CD8-positive, alpha-beta memory T cell (primary cell): Measurements from ENCODE around the gene RIF1. TPM values are rescaled to one million over a fixed set of nuclear protein-coding genes. Genes with fewer than 3 reads are reported as not detected.

Experiments
- CTCF ChIA-PET: fragments of 350-600 bp; sonication (Branson Sonifier 250); formaldehyde crosslinking; loops from one replicate; lab custom pipeline; 2021; ENCODE audit warnings: antibody characterized with exemption; lab: Charles Lee
- POLR2A ChIA-PET: fragments of 350-600 bp; sonication (Branson Sonifier 250); formaldehyde crosslinking; loops from one replicate; lab custom pipeline; 2021; ENCODE audit warnings: antibody characterized with exemption; lab: Charles Lee
- DNase-seq, 5 donors: peaks; one replicate each; pipeline versions ENCODE4 v3.0.0 to v3.0.0-alpha.2; 2020 to 2022; ENCODE audit warnings: mixed read lengths in 1 of 5
- H3K27ac ChIP-seq: one replicate; pipeline ENCODE4 v1.7.0; 2013; ENCODE audit warnings: low read depth, mild to moderate bottlenecking, low read length, moderate library complexity
- H3K27me3 ChIP-seq: 2 replicates; pipeline ENCODE4 v1.7.0; 2013; ENCODE audit warnings: low read length, mild to moderate bottlenecking; ENCODE audit not compliant: insufficient read depth, poor library complexity, severe bottlenecking
- H3K36me3 ChIP-seq: 2 replicates; pipeline ENCODE4 v1.7.0; 2013; ENCODE audit warnings: mild to moderate bottlenecking, low read length, moderate library complexity; ENCODE audit not compliant: insufficient read depth
- H3K4me1 ChIP-seq: 2 replicates; pipeline ENCODE4 v1.7.0; 2013; ENCODE audit warnings: mild to moderate bottlenecking, low read length, moderate library complexity; ENCODE audit not compliant: insufficient read depth
- H3K4me3 ChIP-seq: 2 replicates; pipeline ENCODE4 v1.7.0; 2013; ENCODE audit warnings: mild to moderate bottlenecking, low read length
- H3K9me3 ChIP-seq: 2 replicates; pipeline ENCODE4 v1.7.0; 2013; ENCODE audit warnings: mild to moderate bottlenecking, low read length
- H3K27ac Mint-ChIP-seq, 8 donors: one replicate each; pipeline ENCODE4 v1.8.0; 2020 to 2021; ENCODE audit warnings: mixed read lengths in 8 of 8, mild to moderate bottlenecking in 6 of 8, inconsistent platforms in 3 of 8, moderate library complexity in 3 of 8
- H3K27me3 Mint-ChIP-seq, 2 donors: one replicate each; pipeline ENCODE4 v1.8.0; 2020 to 2021; ENCODE audit warnings: mixed read lengths in 2 of 2, mild to moderate bottlenecking in 1 of 2, moderate library complexity in 1 of 2
- H3K36me3 Mint-ChIP-seq, 3 donors: one replicate each; pipeline ENCODE4 v1.8.0; 2020 to 2021; ENCODE audit warnings: mixed read lengths in 3 of 3, inconsistent platforms in 1 of 3, mild to moderate bottlenecking in 1 of 3
- H3K4me1 Mint-ChIP-seq, 3 donors: one replicate each; pipeline ENCODE4 v1.8.0; 2020 to 2021; ENCODE audit warnings: mixed read lengths in 3 of 3, inconsistent platforms in 1 of 3, mild to moderate bottlenecking in 1 of 3
- H3K4me3 Mint-ChIP-seq, 7 donors: one replicate each; pipeline ENCODE4 v1.8.0; 2020 to 2021; ENCODE audit warnings: mixed read lengths in 7 of 7, mild to moderate bottlenecking in 6 of 7, moderate library complexity in 4 of 7, inconsistent platforms in 2 of 7
- H3K9me3 Mint-ChIP-seq, 5 donors: one replicate each; pipeline ENCODE4 v1.8.0; 2020 to 2022; ENCODE audit warnings: mixed read lengths in 5 of 5, mild to moderate bottlenecking in 3 of 5, moderate library complexity in 2 of 5, inconsistent platforms in 1 of 5
- polyA plus RNA-seq: library from polyadenylated mRNA; unstranded; fragments of 300-500 nt; fragmentation: Illumina TruSeq; gene quantifications from one replicate; pipeline ENCODE4 v1.2.3, GENCODE V29; 2021
- total RNA-seq, 2 experiments: library from RNA; stranded (reverse); gene quantifications; one replicate each; pipeline ENCODE4 v1.2.3, GENCODE V29; 2021

Gene RIF1
- total and polyA plus RNA-seq, 3 experiments from 2014 or later: 39.5 to 73.1 (median 72.4) TPM

DNA sequence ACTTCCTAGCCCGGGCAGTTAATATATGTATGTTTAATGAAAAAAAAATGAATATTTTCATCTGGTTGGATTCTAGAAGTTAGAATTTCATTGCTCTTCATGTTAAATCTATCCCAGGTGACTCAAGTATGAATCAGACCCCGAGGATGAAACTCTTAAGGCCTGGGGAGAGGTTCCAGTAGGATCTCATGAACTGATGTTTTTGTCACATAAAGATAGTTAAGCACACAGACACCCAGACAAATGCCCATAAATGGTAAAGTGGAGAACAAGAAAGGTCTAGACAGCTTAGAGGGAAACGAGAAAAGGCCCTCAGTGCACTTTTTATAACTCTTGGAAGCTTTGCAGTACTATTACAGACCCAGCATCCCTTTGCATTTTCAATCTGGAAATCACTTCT is 114.1 kb downstream of the RIF1 start:
- H3K9me3 Mint-ChIP-seq: no peaks in the 10 kb centered on the region
- H3K27me3 Mint-ChIP-seq: no peaks in the 10 kb centered on the region
- no peak for DNase-seq
- Histone ChIP-seq H3K9me3 (no peaks in the 10 kb centered on the region), H3K4me1 (no peaks in the 10 kb centered on the region), H3K27ac (no peak overlapping the region), H3K4me3 (no peak overlapping the region), H3K36me3 (no peaks in the 10 kb centered on the region), H3K27me3 (no peaks in the 10 kb centered on the region)
- H3K4me1 Mint-ChIP-seq: no peaks in the 10 kb centered on the region
- H3K4me3 Mint-ChIP-seq: no peak overlapping the region
- ChIA-PET POLR2A (no interaction called here), CTCF (no interaction called here)
- no peaks in the 10 kb centered on the region for H3K36me3 Mint-ChIP-seq
- H3K27ac Mint-ChIP-seq: no peak overlapping the region

DNA sequence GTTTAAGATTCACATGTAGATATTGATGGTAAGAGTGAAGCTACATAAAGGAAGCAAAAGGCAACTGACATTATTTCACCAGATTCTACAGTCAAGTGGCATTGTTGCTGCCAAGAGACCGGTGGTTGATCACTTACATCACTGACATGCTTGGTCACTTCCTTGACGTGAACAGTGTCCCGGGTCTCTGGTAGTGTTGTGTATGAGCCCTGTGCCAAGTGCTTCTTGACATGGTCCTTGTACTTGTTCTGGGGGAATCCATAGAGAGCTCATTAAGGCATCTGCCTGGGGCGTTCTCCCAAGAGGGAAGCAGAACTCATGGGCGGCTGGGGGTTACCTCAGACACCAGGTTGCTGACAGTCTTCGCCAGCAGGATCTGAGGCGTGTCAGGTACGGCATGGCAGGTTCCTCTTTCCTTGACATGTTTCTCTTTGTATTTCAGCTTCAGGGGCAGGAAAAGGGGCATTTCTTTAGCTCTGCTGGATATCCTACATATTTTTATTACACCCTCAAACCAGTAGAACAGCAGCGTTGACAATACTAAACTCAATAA is 116.2 kb downstream of the RIF1 start:
- DNase-seq: no peak
- Mint-ChIP-seq H3K36me3 (no peaks in the 10 kb centered on the region), H3K27me3 (no peaks in the 10 kb centered on the region), H3K9me3 (no peaks in the 10 kb centered on the region), H3K27ac (no peak overlapping the region), H3K4me3 (no peak overlapping the region), H3K4me1 (no peaks in the 10 kb centered on the region)
- Histone ChIP-seq H3K4me3 (no peak overlapping the region), H3K27me3 (no peaks in the 10 kb centered on the region), H3K9me3 (no peaks in the 10 kb centered on the region), H3K36me3 (no peaks in the 10 kb centered on the region), H3K27ac (no peak overlapping the region), H3K4me1 (no peaks in the 10 kb centered on the region)
- ChIA-PET CTCF (no interaction called here), POLR2A (no interaction called here)

DNA sequence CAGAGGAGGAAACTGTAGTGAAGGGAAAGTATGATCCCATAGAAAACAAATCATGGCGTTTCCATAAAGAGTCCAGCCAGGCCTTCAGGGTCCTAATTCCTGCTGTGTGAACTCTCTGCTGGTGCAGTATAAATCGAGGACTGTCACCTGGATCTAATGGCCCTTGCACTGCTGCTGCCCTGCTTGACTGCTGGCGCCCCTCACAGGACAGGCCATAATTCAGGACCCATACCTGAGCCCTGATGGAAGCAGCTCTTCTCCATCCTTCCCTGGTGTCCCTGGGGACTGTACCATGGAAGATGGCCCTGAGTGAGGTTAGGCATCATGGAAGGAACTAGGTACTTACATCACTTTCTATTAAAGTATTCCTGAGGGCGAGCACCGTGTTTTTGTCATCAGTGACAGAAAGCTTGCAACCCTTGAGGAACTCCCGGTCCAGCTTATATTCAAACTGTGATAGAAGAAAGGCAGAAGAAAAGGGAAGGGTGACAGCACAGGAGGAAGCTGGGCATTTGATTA is 116.9 kb downstream of the RIF1 start:
- CTCF ChIA-PET: no interaction called here
- Mint-ChIP-seq H3K9me3 (no peaks in the 10 kb centered on the region), H3K36me3 (peaks cover 0 to 1% (median 0%) of the 10 kb centered on the region in 3 donors), H3K4me3 (no peak overlapping the region), H3K4me1 (no peaks in the 10 kb centered on the region), H3K27ac (peak overlapping the region in 1 of 8 donors; percentile 6), H3K27me3 (no peaks in the 10 kb centered on the region)
- POLR2A ChIA-PET: no interaction called here
- no peak for DNase-seq
- no peaks in the 10 kb centered on the region for H3K9me3 ChIP-seq
- H3K36me3 ChIP-seq: no peaks in the 10 kb centered on the region
- H3K4me3 ChIP-seq: no peak overlapping the region
- H3K27me3 ChIP-seq: no peaks in the 10 kb centered on the region
- H3K4me1 ChIP-seq: no peaks in the 10 kb centered on the region
- no peak overlapping the region for H3K27ac ChIP-seq

Other genes starting within 250 kb of the RIF1 start
- gene RBM43, start 148.0 kb upstream of the RIF1 start, total RNA-seq: 1 to 10 TPM; 2.8 to 3.4 TPM
- gene RBM43, start 148.0 kb upstream of the RIF1 start, polyA plus RNA-seq: 5.0 TPM
- 10 to 100 TPM; 34.5 to 35.7 TPM for gene NMI, start 120.2 kb upstream of the RIF1 start, total RNA-seq
- 36.6 TPM for gene NMI, start 120.2 kb upstream of the RIF1 start, polyA plus RNA-seq
- gene TNFAIP6, start 52.3 kb upstream of the RIF1 start, total RNA-seq: not detected
- not detected for gene TNFAIP6, start 52.3 kb upstream of the RIF1 start, polyA plus RNA-seq